Measurements from ENCODE around the gene ARHGAP29.

Gene ARHGAP29

GRCh38 chr1:94260635-94261387, 23.4 kb upstream of the ARHGAP29 start:
- DNase-seq: no peak

DNA sequence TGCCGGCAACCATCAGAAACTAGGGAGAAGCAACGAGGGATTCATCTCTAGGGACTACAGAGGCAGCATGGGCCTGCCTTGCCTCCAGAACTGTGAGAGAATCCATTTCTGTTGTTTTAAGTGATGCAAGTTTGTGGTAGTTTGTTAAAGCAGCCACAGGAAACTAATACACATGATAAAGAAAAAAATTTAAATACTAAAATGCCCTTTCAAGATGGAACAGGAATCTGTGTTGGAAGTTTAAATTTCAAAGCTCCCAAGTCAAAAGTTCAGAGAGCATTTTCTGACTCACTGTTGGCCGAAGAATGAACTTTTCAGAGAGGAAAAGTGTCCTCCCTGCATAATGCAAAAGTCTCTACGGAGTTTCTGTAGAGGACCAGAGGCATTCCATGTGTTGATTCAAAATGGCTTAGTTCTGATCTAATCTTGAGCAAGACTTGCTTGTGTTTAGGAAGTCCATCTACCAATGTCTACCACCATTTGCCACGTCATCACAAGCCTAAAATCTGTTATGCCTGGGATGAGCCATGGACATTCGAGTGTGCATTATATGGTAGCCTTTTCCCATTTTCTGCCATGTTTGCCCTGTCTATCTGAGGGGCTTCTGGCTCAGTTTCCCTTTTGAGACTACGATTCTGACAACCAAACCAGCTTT, 22.4 kb upstream of the ARHGAP29 start:
- no peak for DNase-seq

DNA sequence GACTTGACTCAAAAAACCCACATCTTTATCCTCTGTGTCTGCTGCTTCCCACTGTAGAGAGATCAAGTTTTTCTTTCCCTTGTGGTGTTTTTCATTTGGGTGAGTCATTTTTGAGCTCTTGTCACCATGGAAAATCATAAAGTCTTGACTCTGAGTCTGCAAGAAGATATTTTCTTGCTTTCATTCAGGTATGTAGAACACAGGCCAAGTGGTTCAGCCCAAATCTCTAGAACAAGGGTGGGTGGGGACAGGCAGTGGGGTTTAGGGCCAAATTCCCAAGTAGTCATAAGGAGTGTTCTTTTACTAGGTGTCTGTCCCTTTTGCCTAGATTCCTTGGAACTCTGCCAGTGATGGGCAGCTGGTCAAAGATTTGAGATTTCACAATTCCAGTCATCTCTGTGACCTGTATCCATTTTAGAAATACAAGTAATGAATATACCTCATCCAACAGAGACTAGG, 21.5 kb upstream of the ARHGAP29 start:
- DNase-seq: no peak

DNA sequence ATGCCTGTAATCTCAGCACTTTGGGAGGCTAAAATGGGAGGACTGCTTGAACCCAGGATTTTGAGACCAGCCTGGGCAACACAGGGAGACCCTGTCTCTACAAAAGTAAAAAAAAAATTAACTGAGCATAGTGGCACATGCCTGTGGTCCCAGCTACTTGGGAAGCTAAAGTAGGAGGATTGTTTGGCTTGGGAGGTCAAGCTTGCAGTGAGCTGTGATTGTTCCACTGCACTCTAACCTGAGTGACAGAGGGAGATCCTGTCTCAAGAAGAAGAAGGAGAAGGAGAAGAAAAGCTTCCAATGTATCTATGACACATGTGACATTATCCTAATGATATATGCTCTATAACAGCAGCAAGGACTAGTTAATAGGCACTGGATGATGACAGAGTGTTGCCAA, 20.1 kb upstream of the ARHGAP29 start:
- DNase-seq: no peak

DNA sequence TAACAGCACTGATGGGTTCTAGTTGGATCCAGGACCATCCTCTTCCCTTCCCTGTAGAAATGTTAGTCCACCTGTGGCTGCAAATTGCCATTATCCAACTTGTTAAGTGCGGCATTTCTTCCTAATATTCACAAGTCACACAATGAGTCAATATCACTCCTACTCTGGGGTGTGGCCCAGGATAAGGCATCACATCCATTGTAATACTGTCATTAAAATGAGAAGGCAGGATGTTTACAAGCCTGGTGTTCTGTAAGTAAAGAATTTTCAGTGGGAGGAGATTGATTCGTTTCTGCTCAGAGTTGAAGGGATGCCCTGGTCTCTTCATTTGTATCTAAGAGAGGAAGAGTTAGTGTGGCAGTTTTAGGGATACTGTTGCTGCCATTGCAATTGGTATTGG, 18.1 kb upstream of the ARHGAP29 start:
- DNase-seq: no peak

GRCh38 chr1:94254073-94254810, 16.9 kb upstream of the ARHGAP29 start:
- no peak for DNase-seq

DNA sequence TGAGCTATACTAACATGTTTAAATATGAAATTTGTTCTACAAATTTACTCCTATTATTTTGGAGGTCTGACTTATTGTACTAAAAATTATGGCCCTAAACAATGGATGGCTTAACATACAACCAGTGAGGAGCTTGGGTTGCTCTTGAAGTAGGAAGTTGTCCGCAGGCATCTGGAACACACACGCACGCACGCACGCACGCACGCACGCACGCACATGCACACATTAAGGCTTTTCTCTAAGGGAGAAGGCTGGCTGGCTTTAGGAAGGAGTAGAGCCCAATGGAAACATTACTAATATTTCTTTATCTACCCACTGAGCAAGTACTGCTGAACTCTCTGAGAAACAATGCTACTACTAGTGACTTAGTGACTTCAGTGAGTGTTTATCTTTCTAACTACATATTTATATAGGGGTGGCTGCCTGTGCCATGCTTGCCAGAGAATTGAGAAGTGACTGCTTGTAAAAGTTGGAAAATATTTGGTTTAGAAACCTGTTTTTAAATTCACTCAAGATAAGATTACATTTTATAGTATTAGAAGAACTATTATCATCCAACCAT, 16.2 kb upstream of the ARHGAP29 start:
- no peak for DNase-seq

GRCh38 chr1:94250341-94250740, 13.0 kb upstream of the ARHGAP29 start:
- DNase-seq: no peak

- DNase-seq: no peak
Measured at GRCh38 chr1:94248956-94249688, 11.7 kb upstream of the ARHGAP29 start.

DNA sequence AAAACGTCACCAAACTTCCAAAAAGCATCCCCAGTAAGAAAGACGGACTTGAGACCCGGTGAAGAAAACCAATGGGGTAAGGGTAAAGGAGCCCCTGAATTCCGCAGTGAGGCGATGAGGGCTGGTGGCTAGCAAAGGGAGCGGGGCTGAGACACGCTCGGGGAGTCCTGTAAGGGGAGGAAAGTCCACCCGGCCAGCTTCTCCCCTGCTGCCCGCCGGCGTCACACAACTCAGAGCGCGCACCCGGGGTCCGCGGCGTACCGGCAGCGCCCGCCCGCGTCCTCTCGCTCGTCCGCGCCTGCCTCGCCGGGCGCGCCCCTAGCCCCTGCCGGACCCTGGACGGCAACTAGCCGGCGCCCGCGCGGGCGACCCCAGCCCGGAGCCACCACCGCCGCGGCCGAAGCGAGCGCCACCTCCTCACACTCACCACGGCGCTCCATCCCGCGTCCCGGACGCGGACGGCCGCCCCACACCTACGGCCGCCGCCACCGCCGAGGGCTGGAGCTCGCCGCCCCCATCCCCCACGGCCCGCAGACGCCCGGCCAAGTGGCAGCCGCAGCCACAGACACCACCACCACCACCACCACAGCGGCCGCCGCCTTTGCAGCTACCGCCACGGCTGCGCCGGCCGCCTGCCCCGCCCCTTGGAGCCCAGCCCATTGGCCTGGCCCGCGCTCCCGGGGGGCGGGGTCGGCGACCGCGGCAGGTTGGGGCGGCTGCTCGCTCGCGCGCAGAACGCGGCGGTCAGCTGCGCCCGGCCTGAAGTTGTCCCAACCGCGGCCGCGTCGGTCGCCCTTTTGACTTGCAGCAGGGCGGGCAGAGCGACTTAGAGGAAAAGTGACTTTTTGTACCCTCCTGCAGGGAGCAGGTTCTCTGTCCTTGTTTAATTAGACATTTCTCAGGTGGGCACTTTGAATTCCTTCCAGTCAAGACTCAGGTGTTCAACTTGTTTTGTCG, 10.0 kb upstream of the ARHGAP29 start:
- no peak for DNase-seq

DNA sequence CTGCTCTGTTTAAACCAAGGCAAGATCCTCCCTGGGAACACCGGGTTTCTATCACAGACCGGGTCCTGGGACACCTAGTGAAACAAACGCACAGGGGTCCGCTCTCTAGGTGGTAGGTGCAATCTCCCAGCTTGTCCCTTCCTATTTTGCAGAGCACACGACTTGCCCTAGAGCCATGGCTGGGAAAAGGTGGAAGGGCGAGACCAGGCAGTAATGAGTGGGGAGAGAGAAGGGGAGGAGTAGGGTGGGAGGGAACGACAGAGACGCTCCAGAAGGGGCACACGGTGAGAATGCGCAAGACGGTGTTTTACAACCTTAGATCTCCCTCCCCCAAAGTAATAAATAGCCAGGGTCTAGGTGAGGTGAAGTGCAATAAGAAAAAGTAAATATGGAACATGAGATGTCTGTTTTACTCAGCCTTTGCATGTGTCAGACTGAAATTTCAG, 9.3 kb upstream of the ARHGAP29 start:
- no peak for DNase-seq

DNA sequence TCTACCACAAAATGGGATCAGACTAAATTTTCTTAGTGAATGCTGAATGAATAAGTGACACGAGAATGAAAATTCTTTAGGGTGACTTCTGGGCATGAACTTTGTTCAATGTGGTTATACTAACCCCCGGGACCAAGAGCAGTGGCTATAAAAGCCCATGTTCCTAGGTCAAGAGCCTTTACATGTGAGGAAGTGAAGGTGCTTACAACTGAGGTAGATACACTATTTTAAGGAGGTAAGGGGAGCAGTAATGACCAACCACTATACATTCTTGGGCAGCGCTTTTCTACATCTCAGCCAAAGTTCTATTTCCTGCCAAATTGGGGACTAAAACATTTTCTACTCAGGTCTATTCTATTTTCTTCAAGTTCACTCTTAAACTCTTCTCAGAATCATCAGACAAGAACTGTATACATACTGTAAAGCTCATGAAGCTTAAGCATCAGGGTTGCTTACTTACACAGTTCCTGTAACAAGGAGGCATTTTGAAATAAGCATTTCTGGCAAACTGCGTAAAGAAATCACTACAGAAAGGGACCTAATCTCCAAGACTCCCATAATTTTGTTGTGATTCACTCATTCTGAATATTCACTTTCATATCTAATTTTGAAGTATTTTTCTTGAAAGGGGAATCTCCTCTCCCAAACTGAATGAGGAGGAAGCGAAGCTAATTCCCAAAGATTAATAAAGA, 8.5 kb upstream of the ARHGAP29 start:
- no peak for DNase-seq

DNA sequence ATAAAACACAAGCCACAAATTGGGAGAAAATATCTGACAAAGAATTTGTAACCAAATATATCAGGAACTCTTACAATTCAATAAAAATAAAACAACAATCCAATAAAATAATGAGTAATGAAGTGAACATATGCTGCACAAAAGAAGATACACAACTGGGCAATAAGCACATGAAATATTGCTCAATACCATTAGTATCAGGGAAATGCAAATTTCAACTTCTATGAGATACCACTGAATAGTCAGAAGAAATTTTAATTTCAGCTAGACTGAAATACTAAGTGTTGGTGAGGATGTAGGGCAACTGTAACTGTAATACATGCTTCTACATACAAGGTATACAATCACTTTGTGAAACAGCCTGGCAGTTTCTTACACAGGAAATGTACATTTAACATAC, 7.4 kb upstream of the ARHGAP29 start:
- DNase-seq: no peak

DNA sequence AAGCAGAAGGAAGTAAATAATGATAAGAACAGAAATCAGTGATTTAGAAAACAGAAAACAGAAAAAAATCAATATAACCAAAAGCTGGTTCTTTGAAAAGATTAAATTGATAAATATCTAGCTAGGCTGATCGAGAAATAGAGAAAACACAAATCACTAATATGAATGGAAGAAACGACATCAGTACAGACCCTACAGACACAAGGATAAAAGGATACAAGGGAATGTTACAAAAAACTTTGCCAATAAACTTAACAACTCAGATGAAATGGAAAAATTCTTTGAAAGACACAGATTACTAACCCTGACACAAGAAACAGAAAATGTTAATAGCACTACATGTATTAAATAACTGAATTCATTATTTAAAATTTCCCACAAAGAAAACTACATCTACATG, 6.3 kb upstream of the ARHGAP29 start:
- no peak for DNase-seq

DNA sequence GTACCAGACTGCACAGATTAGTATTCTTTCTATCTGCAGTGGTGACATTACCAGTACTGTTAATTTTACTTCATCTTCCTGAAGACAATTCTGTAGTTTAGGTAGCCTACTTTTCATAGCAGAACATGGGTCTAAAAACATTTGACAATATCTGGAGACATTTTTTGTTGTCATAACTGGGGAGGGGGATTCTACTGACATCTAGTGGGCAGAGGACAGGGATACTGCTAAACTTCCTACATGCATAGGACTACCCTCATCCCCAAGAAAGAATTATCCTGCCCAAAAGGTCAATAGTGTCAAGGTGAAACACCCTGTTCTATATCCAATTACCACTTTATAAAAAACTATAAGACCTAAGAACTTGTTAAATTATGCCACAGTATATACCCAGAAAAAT, 3.4 kb upstream of the ARHGAP29 start:
- no peak for DNase-seq

DNA sequence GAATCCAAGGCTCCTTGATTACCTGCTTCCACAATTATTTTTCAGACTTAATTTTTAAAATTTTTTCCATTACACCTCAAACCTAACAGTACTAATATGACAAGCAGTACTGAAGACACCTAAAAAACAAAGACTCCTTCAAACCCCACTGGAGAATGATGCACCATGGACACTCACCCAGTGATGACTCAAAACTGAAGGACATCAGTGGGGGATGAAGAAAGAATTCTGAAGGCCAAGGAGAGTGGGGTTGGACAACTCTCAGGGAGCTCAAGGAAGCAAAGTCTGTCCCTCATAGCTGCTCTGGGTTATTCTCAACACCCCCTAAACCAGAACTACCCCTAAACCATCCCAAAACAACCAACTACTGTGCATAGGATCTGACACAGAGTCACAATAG, 2.4 kb upstream of the ARHGAP29 start:
- no peak for DNase-seq

DNA sequence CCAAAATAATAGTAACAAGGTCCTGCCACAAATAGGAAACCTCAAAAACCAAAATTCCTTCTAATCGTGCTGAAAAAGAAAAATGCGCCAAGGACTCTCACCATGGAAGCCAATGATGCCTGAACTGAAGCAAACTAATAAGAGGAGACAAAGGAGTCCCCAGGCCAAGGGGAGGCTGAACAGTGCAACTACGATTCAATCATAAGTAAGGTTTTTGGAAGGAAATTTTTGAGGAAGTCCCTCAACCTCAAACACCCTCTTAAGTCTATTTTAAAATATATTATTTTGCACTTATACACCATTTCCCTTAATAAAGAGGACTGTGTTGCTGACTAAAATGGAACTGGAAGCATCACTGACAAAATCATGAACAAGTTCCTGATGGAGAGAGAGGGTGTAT, 1.7 kb upstream of the ARHGAP29 start:
- DNase-seq: no peak

DNA sequence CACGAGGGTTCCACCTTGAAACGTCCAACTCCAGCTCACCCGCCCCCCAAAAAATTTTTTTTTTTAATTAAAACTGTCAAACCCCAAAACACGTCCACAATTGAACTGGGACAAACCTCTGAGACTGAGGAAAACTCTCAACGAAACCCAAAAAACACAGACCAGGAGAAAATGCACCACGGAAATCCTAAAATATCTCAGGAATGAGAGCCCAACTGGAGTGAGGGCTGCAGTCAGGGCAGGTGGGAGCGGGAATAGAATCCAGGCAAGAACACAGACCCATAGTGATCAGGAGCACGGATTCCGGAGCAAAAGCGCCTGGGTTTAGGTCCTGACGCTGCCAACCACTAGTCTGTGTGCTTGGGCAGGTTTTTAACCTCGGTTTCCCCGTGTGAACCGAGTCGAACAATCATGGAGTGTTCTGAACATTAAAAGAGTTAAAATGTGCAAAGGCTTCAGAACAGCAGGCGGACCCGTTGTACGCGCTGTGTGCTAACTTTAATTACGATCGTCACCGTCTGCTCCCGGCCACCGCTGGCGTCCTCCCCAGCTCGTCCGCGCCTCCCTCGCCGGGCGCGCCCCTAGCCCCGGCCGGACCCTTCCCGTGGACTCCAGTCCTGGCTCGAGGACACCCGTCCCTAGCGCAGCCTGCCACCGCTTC, 624 bp downstream of the ARHGAP29 start:
- DNase-seq: no peak

- DNase-seq: no peak
Measured at GRCh38 chr1:94236013-94236491, 1.3 kb downstream of the ARHGAP29 start.

Measured in cortex of kidney (tissue), 1 donor.